Endothelial cell (in vitro differentiated cells): ENCODE data around the gene TBX3. TPM values are rescaled to one million over a fixed set of nuclear protein-coding genes. Genes with fewer than 3 reads are reported as not detected.

ENCODE experiments used
- DNase-seq: peaks from one replicate; pipeline ENCODE4 v3.0.0; 2021; ENCODE audit warnings: low spot score
- H3K27ac Mint-ChIP-seq: one replicate; pipeline ENCODE4 v1.8.0; 2021; ENCODE audit warnings: mixed read lengths, inconsistent platforms; ENCODE audit not compliant: unreplicated experiment
- H3K27me3 Mint-ChIP-seq: one replicate; pipeline ENCODE4 v1.8.0; 2021; ENCODE audit warnings: mild to moderate bottlenecking, moderate library complexity, mixed read lengths, inconsistent platforms; ENCODE audit not compliant: unreplicated experiment
- H3K36me3 Mint-ChIP-seq: one replicate; pipeline ENCODE4 v1.8.0; 2021; ENCODE audit warnings: mild to moderate bottlenecking, low read depth, mixed read lengths, inconsistent platforms; ENCODE audit not compliant: unreplicated experiment
- H3K4me1 Mint-ChIP-seq: one replicate; pipeline ENCODE4 v1.8.0; 2021; ENCODE audit warnings: mild to moderate bottlenecking, mixed read lengths, inconsistent platforms; ENCODE audit not compliant: unreplicated experiment
- H3K4me3 Mint-ChIP-seq: one replicate; pipeline ENCODE4 v1.8.0; 2021; ENCODE audit warnings: mild to moderate bottlenecking, mixed read lengths, inconsistent platforms; ENCODE audit not compliant: unreplicated experiment
- H3K9me3 Mint-ChIP-seq: one replicate; pipeline ENCODE4 v1.8.0; 2021; ENCODE audit warnings: mixed read lengths, inconsistent platforms; ENCODE audit not compliant: unreplicated experiment
- total RNA-seq: library from RNA; stranded (reverse); fragmentation: NEBNext Ultra II Directional; extraction: Animal tissue kit (Norgen Biotek cat#: 25700); gene quantifications from one replicate; pipeline ENCODE4 v1.2.1, GENCODE V29; 2021; ENCODE audit not compliant: unreplicated experiment
- TF ChIP-seq, protein P1 (sequence below): fragments of 200-600 bp; sonication (generic); IDR thresholded peaks from one replicate; pipeline ENCODE4 v1.5.0; 2021; ENCODE audit warnings: antibody characterized with exemption; ENCODE audit not compliant: unreplicated experiment

The TBX3 gene
- total RNA-seq, 1 donor from 2014 or later: 0.41 TPM

GRCh38 chr12:114623737-114624136 lies 60.2 kb downstream of the TBX3 start:
- Mint-ChIP-seq H3K4me3 (no peak overlapping the region), H3K36me3 (no peaks in the 10 kb centered on the region), H3K27ac (no peak overlapping the region), H3K4me1 (no peaks in the 10 kb centered on the region), H3K27me3 (no peaks in the 10 kb centered on the region), H3K9me3 (no peaks in the 10 kb centered on the region)
- no peak for DNase-seq
- TF ChIP-seq, protein P1, sequence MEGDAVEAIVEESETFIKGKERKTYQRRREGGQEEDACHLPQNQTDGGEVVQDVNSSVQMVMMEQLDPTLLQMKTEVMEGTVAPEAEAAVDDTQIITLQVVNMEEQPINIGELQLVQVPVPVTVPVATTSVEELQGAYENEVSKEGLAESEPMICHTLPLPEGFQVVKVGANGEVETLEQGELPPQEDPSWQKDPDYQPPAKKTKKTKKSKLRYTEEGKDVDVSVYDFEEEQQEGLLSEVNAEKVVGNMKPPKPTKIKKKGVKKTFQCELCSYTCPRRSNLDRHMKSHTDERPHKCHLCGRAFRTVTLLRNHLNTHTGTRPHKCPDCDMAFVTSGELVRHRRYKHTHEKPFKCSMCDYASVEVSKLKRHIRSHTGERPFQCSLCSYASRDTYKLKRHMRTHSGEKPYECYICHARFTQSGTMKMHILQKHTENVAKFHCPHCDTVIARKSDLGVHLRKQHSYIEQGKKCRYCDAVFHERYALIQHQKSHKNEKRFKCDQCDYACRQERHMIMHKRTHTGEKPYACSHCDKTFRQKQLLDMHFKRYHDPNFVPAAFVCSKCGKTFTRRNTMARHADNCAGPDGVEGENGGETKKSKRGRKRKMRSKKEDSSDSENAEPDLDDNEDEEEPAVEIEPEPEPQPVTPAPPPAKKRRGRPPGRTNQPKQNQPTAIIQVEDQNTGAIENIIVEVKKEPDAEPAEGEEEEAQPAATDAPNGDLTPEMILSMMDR: no peak
